ENCODE measurements around the gene SCN5A.

SCN5A gene

GRCh38 chr3:38649500-38650247, at the start of gene SCN5A:
Gene SCN5A, minus strand, starts transcription at chr3:38649687. Its CDS starts 16,380 bp downstream, at chr3:38633307.
- DNase-seq (ENCODE audit: low read depth): peak; percentile 45

GRCh38 chr3:38698760-38699159, 49.3 kb upstream of the SCN5A start:
- DNase-seq (ENCODE audit: low read depth): no peak

DNA sequence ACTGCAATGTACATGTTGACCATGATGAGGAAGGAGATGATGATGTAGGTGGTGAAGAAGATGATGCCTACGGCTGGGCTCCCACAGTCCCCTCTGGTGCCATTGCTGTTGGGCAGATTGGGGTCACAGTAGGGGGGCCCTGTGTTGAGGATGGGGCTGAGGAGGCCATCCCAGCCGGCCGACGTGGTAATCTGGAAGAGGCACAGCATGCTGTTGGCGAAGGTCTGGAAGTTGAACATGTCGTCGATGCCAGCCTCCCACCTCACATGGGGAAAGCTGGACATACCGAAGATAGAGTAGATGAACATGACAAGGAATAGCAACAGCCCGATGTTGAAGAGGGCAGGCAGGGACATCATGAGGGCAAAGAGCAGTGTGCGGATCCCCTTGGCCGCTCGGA, 48.6 kb upstream of the SCN5A start:
- no peak for DNase-seq (ENCODE audit: low read depth)

DNA sequence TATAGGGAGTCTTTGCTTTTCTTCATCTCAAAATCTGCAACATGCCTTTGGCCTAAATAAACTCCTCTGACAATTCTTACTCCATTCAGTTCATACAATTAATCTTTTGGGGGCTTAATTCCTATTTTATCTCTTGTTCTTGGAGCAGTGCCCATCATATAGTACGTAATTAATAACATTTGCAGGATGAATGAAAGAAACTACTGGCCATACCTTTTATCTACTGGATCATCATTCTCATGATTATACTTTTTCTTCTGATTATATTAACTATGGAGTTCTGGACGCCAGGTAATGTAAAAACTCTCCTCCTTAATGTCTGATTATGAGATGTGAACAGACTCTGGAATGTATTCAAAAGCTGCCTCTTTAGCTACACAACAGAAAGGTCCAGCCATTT, 46.5 kb upstream of the SCN5A start:
- no peak for DNase-seq (ENCODE audit: low read depth)

DNA sequence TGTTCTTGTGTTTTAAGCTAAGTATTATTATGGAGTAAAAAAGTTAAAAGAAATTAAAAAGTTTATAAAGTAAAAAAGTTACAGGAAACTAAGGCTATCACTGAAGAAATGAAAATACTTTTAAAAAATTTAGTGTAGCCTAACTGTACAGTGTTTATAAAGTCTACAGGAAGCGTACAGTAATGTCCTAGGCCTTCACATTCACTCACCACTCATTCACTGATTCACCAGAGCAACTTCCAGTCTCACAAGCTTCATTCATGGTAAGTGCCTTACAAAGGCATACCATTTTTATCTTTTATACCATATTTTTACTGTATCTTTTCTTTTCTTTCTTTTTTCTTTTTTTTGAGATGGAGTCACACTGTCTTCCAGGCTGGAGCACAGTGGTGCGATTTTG, 40.7 kb upstream of the SCN5A start:
- DNase-seq (ENCODE audit: low read depth): no peak

- DNase-seq (ENCODE audit: low read depth): no peak
Observed at GRCh38 chr3:38689774-38690173, 40.3 kb upstream of the SCN5A start.

GRCh38 chr3:38689346-38689745, 39.9 kb upstream of the SCN5A start:
- no peak for DNase-seq (ENCODE audit: low read depth)

DNA sequence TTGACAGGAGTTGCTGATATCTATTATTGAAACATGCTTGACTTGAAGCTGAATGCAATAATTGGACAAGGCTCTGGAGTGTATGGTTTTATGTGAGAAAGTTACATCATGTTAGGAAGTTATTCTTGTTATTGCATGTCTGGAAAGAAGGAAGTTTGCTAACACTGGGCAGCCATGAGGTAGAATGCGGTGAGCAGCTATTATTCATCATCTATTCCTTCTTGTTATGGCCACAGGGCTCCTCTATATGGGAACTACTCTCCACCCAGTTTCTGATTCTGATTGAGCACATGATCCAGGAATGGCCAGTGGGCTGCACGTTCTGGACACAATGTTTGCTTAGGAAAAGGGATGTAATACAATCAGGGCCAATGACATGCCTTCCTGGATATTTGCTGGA, 37.8 kb upstream of the SCN5A start:
- DNase-seq (ENCODE audit: low read depth): no peak

- no peak for DNase-seq (ENCODE audit: low read depth)
Observed at GRCh38 chr3:38684546-38684945, 35.1 kb upstream of the SCN5A start.

- DNase-seq (ENCODE audit: low read depth): no peak
Observed at GRCh38 chr3:38669668-38670067, 20.2 kb upstream of the SCN5A start.

- DNase-seq (ENCODE audit: low read depth): no peak
Observed at GRCh38 chr3:38662544-38662943, 13.1 kb upstream of the SCN5A start.

DNA sequence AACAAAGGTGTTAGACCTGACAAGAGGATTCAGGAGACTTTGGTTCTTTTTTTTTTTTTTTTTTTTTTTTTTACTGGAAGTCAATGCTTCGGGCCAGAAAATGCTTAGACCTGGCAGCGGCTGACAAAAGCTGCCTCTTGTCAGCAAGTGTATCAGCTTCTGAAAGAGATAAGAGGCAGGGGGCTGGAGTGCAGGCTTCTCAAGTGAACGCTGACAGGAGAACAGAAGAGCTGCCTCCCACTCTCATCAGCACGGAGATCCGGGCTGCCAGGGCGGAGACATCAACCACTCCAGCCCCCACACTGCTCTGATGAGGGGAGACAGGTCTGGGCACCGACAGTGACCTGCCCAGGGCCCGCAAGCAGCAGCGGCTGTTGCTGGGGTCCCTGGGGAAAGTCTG, 9.4 kb upstream of the SCN5A start:
- DNase-seq (ENCODE audit: low read depth): no peak

DNA sequence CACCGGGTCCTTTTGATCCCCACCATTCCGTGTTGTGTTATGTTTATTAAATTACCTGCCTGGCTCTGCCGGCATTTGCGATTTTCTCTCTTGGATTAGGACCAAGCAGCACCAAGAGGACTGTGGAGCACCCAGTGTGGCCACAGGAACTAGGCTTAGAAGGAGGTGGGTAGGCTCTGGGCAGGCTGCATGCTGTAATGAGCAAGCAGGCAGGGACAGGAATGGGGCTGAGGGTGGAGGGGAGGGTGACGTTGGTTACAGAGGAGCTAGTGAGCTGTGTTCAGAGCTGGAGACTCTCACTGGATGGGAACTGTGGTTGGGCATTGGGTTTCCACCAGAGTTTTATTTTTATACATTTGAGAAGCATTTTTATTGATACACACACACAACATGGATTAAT, 7.9 kb upstream of the SCN5A start:
- DNase-seq (ENCODE audit: low read depth): no peak

GRCh38 chr3:38655708-38656300, 6.3 kb upstream of the SCN5A start:
- no peak for DNase-seq (ENCODE audit: low read depth)

DNA sequence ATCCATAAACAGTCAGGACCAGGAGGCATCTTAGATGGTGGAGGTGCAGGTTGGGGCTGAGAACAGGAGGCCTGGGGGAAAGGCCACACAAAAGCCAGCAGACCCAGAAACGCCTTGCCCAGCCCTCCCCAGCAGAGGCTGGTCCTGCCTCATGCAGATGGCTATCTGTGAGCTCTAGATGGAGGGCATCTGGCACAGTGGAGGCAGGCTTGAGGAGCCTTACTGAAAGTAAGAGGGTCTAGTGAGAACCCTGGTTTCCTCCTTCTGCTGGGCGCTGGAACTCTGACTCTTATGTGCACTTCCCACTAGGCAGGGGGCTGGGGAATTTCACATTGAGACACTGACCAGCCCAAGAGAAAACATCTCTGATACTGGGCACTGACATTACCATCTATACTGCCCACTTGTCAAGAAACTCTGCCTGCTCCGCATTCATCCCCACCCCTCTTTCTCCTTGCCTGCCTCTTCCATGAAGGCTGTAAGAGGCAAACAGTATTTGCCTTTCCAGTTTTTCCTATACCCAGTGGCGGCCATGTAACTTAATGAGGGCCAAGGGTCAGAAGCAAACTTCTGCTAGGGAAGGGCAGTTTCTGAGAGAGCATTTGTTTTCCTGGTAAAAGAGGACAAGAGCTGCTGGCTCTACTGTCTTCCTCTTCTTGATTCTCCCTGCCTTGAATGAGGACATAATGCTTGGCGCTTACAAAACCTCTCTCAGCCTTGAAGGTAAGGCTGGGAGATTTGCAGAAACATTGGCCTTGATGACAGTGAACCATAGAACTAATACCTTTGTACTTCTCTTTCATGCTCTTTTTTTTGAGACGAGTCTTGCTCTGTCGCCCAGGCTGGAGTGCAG, 4.4 kb upstream of the SCN5A start:
- DNase-seq (ENCODE audit: low read depth): no peak

- no peak for DNase-seq (ENCODE audit: low read depth)
Observed at GRCh38 chr3:38652934-38653333, 3.4 kb upstream of the SCN5A start.

DNA sequence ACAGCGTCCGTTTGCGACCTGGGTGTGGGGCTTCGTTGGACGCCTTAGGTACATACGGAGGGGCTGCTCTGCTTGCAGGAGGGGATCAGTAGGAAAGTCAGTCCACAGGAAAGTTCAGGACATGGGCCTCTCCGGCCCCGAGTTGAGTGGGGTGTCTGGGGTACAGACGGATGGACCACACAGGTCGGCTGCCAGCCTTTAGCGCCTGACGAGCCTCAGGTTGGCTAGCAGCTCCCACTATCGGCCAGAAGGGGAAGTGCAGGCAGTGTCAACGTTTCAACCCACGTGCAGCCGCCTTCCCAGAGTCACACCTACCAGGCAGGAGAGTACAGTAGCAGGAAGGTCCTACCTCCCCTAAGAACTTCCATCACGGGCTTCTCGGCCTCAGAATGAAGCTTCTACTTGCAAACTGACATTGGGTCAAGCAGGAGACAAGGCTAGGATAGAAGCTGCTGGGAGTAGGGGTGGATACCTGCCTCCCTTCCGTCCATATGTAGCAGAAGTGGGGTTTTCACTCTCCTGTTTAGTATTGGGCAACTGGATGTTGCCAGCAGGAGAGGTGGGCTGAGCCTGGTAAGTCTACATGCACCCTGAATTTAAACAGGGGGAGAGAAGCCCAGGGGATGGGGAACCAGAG, 1.8 kb upstream of the SCN5A start:
- peak; percentile 40 for DNase-seq (ENCODE audit: low read depth)

- no peak for DNase-seq (ENCODE audit: low read depth)
Observed at GRCh38 chr3:38650248-38650951, 913 bp upstream of the SCN5A start.

DNA sequence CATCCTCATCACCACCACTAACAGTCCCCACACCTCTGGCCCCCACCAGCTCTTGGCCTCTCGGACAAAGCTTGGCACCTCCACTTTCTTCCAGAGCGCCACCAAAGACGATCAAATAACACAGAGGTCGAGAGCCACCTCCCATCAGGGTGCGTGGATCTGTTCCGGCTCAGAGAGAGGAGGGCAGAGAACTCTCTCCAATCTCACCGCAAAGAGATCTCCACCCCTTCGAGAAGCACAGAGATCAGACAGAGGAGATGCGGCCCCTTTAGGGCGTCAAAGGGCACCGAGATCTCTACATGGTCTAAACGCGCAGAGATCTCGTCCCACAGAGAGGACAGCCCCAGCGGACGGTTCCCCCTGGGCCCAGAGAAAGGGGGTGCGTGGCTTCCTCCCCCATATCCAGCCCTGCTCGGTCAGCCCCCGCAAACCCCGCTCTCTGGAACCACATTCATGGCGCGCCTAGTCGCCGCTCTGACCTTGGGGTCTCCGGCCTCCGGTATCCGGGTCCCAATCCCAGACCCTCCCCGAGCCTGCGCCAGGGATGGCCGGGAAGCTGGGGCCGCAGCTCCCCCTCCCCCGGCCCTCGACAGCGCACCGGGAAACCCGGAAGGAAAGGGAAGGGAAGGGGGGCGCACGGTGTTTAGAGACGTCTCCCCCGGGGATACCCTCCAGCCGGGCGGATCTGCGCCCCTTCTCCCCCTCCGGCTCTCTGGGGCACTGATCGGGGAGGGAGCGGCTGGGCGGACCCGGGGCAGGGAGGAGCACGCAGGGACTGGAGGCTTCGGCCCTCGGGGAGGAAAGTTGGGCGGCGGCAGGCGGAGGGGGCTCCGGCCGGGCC, 608 bp downstream of the SCN5A start:
- DNase-seq (ENCODE audit: low read depth): no peak

GRCh38 chr3:38648024-38648658, 1.3 kb downstream of the SCN5A start:
- no peak for DNase-seq (ENCODE audit: low read depth)

All from stimulated activated CD8-positive, alpha-beta memory T cell treated with anti-CD3 and anti-CD28 coated beads, Interleukin-12 subunit alpha, Interleukin-12 subunit beta, amount 100 ng/mL, for 4 hours (primary cell).